ENCODE measurements around the gene FNDC10.
"Not testable (repeated sequence)": the region's sequence is repeated elsewhere in the genome, so short reads cannot be mapped to it uniquely, and the experiment has no call there.

The FNDC10 gene

DNA sequence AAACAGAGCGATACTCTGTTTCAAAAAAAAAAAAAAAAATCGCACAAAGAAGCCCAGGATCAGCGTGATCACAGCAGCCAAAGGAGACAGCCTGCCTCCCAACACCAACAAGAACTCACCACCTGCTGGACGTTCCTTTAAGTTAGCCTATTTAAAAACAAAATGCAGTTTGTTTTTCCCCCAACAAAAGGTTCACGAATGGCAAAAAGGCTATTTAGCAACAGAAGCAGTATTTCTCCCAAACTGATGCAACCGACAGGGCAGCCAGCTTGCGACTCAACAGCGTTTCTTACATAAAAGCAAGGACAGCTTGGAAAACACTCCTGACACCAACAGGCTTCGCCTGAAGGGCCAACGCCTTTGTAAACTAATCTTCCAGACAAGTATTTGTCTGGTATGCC lies 32.0 kb downstream of the FNDC10 start:
- DNase-seq (ENCODE audit: low read depth in 1 of 2, low spot score in 1 of 2) = no peak

DNA sequence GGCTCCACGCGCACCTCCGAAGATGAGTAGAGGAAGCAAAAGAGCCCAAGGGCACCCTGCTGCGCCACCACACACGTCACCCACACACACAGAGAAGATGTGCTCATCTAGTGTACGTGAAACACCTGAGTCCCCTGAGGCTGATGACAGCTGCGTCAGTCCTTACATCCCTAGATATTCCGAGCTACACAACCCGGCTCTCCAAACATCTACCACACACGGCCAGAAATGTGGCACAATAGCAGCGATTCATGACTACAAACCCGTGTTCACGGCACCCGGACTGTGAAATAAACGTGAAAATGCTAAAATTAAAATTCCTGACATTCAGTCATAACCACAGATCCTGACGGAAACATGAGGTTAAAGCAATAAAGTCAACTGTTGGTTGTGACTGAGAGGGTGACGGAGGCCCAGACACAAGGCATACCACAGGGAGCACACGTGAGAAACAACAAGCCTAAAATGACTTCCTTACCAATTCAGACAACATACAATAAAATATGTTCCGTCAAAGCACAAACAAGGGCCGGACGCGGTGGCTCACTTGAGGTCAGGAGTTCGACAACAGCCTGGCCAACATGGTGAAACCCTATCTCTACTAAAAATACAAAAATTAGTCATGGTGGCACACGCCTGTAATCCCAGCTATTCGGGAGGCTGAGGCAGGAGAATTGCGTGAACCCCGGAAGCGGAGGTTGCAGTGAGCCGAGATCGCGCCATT lies 32.6 kb downstream of the FNDC10 start:
- DNase-seq (ENCODE audit: low read depth in 1 of 2, low spot score in 1 of 2) = no peak

DNA sequence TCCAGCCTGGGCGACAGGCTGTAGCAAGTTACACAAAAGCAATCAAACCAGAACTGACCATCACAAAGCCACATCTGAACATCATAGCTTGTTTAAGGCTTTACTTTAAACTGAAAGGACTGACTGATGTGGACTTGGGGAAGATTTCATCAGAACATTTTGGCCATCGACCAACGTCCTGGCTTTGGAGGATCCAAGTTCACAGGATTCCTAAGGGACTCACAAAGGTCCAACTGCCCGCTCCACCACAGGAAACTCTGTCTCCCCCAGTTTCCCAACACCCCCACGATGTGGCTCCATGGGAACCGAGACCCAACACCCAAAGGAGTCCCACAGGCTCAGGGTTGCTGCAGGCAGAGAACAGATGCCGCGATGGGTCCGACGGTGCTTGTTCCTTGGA lies 34.6 kb downstream of the FNDC10 start:
- DNase-seq (ENCODE audit: low read depth in 1 of 2, low spot score in 1 of 2) = no peak

DNA sequence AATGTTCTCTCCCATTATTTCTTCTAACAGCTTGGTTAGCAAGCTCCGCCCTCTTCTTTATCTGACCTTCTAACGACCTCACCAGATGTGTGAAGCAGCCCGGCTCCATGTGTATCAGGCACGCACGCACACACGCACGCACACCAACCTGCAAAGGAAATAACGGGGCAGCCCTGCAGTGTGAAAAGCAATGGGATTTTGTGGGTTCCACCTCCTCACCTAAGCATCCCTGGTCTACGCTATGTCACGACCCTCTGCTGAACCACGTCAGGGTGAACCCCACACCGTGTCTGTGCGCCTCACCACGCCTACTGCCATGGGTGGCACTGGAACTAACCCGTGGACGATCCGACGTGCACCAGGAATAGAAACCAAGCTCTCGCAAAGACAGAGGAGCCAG lies 35.7 kb downstream of the FNDC10 start:
- no peak for DNase-seq (ENCODE audit: low read depth in 1 of 2, low spot score in 1 of 2)

DNA sequence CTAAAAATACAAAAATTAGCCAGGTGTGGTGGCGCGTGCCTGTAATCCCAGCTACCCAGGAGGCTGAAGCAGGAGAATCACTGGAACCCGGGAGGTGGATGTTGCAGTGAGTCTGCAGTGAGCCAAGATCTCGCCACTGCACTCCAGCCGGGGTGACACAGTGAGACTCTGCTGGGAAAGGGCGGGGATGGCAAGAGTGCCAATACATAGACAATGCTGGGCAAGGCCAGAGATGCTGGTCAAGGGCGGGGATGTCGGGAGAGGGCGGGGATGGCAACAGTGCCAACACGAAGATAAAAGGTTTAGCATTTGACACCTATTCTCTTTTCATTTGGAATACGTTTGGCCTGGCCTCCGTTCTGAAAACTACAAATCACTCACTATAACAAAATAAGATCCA lies 36.2 kb downstream of the FNDC10 start:
- no peak for DNase-seq (ENCODE audit: low read depth in 1 of 2, low spot score in 1 of 2)

DNA sequence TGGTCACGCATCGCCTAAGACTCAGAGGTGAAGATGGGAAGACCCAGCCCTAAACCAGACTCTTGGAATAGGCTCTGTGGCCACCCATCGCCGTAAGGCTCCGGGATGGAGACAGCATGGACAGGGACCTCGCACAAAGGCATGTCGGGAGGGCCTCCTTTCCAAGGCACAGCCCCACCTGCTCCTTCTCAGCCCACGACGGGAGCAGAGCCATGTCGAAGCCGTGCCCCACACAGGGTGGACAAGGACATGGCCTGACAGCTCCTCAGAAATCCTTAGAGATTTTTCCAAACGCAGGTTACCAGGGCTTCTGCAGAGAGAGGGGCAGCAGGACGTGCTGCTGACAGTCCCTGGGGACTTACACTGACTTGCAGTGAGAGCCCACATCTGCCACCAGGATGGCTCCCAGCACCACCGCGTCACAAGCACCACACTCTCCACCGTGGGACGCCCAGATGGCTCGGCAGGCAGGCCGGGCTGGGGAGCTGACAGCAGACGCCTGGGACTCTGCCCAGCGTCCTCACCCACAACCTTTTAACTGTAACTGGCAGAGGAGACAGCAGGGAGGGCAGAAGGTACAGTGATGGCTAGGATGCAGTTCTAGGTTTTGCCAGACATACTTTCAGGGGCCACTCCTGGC lies 37.3 kb downstream of the FNDC10 start:
- DNase-seq (ENCODE audit: low read depth in 1 of 2, low spot score in 1 of 2) = no peak

DNA sequence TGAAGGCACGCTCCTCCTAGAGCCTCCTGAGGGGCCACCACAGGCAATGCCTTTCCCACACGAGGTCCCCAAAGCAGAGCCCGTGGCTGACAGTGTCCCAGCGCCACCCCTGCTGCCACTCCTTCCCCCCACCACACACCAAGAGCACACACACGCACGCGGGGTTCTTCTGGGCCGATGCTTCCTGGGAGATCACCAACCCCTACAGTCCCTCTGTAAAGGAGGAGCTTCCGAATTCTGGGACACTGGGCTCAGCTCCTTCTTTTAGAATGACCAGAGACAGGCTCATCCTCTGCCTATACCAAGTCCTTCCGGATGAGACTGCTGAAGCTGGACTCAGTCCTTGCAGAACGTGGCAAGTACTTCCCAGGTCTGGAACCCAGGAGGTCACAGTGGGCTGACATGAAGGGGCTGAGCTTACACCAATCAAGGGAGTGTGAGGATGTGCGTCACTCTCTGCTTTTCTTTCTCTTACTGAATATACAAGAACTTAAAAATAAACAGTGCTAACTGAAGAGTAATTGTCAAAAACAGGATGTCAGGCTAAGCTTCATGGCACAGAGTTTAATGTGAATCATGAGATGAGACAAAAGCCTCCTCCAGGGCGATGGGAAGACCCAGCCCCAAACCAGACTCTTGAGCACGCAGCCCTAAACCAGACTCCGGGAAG lies 38.0 kb downstream of the FNDC10 start:
- no peak for DNase-seq (ENCODE audit: low read depth in 1 of 2, low spot score in 1 of 2)

DNA sequence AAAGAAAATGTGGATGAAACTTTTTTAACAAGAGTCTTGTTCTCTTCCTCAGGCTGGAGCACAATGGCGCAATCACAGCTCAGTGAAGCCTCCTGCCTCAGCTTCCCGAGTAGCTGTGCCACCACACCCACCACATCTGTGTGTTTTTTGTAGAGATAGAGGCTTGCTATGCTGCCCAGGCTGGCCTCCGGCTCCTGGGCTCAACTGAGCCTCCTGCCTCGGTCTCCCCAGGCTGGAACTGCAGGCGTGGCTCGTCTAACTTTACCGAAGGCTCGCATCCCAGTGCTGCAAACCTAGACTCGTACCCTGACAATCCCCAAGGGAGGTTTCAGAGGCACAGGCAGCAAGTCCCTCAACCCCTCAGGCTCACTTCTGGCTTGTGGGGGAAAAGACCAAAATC lies 39.8 kb downstream of the FNDC10 start:
- no peak for DNase-seq (ENCODE audit: low read depth in 1 of 2, low spot score in 1 of 2)

DNA sequence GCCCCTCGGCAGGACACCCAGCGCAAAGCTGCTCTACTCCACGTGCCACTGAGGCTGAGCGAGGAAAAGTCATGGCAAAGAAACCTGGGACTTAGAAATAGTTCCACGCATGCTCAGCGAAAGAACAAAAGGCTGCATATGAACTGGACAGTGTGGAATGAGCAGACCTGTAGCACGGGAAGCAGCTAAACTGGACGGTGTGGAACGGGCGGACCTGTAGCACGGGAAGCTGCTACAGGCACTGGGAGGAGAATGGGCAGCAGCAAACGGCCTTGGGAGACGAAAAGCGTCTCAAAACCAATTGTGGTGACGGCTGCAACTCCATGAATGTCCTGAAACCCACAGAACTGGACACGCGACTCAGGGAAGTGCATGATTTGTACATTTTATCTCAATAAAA lies 40.9 kb downstream of the FNDC10 start:
- no peak for DNase-seq (ENCODE audit: low read depth in 1 of 2, low spot score in 1 of 2)

DNA sequence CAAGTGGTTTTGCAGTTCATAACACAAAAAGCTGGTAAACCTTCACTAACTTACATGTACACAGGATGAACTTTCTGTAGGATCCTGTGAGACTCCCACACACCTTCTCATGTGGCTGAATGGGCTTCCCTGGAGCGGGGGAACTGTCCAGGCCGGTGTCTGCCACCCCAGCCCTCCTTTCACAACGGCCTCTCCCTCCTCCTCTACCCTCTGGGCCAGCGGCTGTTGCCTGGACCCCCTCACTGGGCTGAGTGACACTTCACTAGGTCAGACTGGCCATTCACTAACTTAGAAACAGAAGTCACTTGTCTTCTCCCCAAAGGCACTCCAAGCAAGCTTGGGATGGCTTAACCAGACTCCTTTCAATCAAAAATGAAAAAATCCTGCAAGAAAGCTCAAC lies 41.3 kb downstream of the FNDC10 start:
- no peak for DNase-seq (ENCODE audit: low read depth in 1 of 2, low spot score in 1 of 2)

DNA sequence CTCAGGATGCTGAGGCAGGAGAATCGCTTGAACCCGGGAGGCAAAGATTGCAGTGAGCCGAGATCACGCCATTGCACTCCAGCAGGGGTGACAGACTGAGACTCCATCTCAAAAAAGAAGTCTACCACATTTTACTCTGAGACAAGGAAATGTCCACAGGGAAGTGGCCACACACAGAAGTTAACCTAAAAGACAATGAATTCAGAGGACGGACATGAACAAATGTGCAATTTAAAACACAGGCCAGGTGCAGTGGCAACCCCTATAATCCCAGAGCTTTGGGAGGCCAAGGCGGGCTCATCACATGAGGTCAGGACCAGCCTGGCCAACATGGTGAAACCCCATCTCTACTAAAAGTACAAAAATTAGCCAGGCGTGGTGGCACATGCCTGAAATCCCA lies 42.2 kb downstream of the FNDC10 start:
- DNase-seq (ENCODE audit: low read depth in 1 of 2, low spot score in 1 of 2) = not testable (repeated sequence)

DNA sequence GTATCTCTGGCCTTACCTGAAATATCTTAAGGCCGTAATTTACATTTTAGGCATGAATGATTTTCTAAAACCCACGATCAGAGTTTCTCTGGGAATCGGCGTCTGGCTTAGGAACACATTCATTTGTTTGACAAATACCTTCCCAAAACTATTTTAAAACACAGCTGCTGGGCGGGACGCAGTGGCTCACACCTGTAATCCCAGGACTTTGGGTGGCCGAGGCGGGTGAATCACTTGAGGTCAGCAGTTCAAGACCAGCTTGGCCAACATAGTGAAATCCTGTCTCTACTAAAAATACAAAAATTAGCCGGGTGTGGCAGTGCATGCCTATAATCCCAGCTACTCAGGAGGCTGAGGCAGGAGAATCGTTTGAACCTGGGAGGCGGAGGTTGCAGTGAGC lies 43.0 kb downstream of the FNDC10 start:
- not testable (repeated sequence) for DNase-seq (ENCODE audit: low read depth in 1 of 2, low spot score in 1 of 2)

DNA sequence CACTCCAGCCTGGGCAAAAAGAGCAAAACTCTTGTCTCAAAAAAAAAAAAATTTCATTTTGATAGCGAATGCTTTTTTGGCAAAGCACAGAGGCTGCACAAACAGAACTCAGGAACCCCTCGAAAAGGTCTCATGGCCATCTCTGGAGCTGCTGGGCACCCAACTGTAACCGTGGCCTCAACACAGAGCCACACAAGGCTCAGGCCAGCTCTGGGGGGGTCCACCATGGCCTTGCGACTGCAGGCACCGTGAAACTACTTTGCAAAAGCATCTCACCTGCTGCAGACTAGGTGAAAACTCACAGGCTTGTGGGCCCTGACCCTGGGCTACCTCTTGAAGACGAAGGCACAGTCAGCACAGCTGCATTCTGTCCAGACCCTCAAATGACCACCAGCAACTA lies 43.4 kb downstream of the FNDC10 start:
- DNase-seq (ENCODE audit: low read depth in 1 of 2, low spot score in 1 of 2) = no peak

DNA sequence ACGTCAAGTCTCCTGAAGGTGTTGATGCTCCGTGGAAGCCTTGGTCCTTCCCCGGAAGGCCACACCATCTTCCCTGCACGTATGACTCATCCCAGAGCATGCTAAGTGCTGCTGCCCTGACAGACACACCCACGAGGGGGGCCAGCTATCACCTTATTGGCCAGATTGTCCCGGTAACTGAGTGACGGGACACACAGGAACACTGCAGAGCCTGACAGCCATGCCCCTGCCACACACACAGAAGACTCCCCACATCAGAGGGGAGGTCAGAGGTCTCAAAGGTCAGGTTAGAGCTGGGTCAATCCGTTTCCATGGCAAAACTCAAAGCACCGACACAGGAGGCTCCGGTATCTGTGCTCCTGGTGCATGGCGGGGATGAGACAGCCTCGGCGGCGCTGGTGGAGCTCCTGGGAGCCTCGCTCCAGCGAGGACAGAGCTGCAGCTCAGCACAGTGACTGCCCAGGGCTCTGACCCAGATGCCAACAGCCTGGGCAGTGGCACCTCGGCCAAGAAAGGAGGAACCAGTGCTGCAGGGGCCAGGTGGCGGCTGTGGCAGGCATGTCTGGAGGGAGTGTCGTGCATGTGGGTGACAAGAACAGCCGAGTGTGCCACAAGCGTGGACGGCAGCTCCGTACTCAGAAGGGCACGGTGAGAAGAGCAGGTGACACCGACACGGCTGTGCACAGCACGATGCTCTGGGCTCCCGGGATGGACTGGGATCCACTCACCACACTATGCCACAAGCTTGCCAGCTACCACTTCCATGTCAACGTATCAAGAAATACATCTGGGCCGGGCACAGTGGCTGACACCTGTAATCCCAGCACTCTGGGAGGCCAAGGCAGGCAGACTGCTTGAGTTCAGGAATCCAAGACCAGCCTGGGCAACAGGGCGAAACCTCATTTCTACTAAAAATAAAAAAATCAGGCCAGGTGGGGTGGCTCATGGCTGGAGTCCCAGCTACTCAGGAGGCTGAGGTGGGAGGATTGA lies 44.7 kb downstream of the FNDC10 start:
- DNase-seq (ENCODE audit: low read depth in 1 of 2, low spot score in 1 of 2) = no peak

DNA sequence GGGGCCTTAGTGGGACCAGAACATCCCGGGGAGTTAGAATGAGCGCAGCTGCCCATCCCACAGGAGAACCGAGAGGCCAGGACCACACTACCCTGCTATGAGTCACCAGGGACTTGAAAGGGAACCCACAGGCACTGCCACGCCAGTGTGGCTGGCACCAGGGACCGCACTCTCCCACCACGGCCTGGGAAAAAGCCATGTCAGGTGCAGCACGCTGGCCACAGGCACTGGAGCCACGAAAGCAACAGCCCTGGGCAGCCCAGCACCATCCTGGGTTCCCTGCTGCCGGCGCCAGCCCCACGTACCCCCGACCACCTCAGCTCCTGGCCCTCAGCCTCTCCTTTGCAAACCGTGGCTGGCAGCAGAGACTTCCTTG lies 45.4 kb downstream of the FNDC10 start:
- no peak for DNase-seq (ENCODE audit: low read depth in 1 of 2, low spot score in 1 of 2)

DNA sequence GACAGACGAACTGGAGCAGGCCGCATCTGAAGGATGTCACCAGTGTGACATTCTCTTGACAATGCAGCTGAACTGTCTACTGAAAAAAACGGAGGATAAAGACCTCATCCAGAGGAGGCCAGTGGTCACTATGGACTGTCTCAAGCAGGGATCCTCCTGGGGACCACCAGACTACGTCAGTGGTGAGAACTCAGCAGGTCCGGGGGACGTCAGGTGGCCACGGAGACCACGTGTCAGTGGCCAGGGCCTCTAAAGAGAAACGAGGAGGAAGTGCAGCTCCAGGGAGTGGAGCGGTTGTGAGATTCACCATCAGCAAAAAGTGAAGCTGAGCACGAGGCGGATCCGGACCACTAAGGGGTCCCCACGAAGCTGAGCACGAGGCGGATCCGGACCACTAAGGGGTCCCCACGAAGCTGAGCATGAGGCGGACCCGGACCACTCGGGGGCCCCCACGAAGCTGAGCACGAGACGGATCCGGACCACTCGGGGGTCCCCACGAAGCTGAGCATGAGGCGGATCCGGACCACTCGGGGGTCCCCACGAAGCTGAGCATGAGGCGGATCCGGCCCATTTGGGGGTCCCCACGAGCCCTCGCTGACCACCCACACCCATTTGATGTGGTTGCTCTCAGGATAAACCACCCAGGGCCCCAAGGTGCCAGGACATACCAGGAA lies 46.0 kb downstream of the FNDC10 start:
- no peak for DNase-seq (ENCODE audit: low read depth in 1 of 2, low spot score in 1 of 2)

DNA sequence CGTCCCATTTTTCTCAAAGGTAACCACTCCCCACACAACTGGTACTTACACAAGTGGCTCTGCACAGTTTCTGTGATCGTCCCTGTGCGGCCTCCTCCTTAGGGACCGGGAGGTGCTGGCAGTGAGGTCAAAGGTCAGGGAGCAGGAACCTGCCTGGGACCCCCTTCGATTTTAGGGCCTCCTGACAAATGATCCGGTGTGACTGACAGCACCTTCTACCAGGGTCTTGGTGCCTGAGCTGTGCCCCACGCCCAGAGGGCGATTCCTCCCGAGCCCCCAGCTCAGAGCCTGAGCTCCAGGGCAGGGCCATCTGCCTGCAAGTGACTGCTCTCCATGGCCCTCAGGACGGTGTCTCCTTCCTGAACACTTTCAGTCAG lies 47.7 kb downstream of the FNDC10 start:
- DNase-seq (ENCODE audit: low read depth in 1 of 2, low spot score in 1 of 2) = no peak

DNA sequence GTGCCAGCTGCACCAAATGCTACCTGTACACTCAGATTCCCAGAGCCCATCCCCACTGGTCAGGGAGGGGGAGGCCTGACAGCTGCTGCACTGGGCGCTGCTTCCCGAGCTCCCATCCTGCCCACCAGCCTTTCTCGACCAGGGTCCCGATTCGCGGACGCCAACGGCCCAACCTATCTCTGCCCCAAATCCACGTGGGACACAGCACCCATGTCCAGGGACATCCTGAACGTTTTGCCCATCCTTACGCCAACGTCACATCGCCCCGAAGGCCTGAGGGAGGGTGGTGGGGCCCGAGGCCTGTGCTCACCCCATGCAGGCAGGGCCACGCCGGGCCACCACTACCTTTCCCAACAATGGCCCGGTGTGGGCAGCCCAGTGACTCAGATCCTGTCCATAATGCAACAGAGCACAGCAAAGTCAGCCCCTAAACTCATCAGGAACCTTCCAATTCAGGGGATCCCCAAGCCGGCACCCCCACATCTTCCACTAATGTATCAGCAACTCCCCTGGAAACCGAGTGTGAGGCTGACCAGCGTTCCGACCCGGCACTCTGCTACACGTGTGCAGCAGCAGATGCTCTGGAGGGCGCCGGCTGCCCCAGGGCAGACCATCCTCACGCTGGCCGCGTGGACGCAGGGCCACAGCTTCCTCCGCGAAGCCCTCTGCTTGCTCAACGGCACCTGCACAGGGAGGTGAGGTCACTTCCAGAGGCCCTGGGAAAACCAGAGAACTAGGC lies 48.2 kb downstream of the FNDC10 start:
- no peak for DNase-seq (ENCODE audit: low read depth in 1 of 2, low spot score in 1 of 2)

DNA sequence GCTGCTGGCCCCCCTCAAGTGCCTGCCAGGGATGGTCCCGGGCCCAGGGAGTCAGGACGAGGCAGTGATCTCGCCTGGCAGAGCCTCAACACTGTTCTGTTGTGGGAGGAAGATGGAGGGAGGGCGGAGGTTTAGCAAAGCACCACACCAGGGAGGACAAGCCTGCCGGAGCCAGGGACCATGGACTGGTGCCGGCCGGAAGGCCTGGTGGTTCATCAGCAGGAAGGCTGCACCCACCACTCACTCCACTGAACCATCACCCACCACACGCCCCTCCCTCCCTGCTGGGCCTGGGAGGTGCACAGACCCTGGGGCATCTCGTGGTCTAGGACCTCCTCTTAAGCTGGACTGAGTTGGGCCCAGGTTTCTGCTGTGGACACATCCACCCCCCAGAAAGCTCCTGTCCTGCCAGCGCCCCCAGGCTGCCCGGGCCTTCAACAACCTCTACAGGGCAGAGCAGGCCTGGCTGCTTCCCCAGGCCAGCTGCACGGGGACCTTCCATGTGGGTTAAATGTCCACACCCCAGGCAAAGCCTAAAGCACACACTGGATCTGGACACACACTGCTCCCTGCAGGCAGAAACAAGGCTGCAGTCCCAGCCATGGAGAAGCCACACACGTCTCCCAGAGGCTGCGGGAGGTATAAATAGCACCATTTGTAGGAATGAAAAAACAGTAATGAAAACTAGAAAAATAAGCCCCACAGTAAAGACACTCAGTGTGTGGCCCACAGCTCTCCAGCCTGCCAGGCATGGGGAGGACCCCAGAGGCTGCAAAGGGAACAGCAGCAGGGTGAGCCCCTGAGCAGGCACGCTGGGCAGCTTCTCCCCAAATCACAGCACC lies 49.1 kb downstream of the FNDC10 start:
- no peak for DNase-seq (ENCODE audit: low read depth in 1 of 2, low spot score in 1 of 2)

Data from activated CD4-positive, alpha-beta T cell treated with anti-CD3 and anti-CD28 coated beads, Interleukin-2, amount 50 U/mL, for 24 hours (primary cell).